NCI-H187 (cell line): Measurements from ENCODE around the gene SUSD1.

Experiments used
- DNase-seq, 2 experiments: peaks; one replicate each; lab custom pipeline; 2025; lab: John Stamatoyannopoulos, UW

The SUSD1 gene

GRCh38 chr9:112065806-112066606 is 109.1 kb downstream of the SUSD1 start:
- no peak for DNase-seq

- no peak for DNase-seq
These were observed 110.2 kb downstream of the SUSD1 start for GRCh38 chr9:112064871-112065270.

GRCh38 chr9:112063586-112063985 is 111.5 kb downstream of the SUSD1 start:
- no peak for DNase-seq

- no peak for DNase-seq
These were observed 111.9 kb downstream of the SUSD1 start for GRCh38 chr9:112063151-112063550.

GRCh38 chr9:112061152-112061740 is 113.9 kb downstream of the SUSD1 start:
- DNase-seq: no peak

GRCh38 chr9:112059966-112060320 is 115.2 kb downstream of the SUSD1 start:
- no peak for DNase-seq

- no peak for DNase-seq
These were observed 115.7 kb downstream of the SUSD1 start for GRCh38 chr9:112059145-112059965.

- no peak for DNase-seq
These were observed 118.1 kb downstream of the SUSD1 start for GRCh38 chr9:112056996-112057395.

- no peak for DNase-seq
These were observed 120.2 kb downstream of the SUSD1 start for GRCh38 chr9:112054916-112055315.

GRCh38 chr9:112051812-112052211 is 123.3 kb downstream of the SUSD1 start:
- no peak for DNase-seq

GRCh38 chr9:112050544-112051475 is 124.3 kb downstream of the SUSD1 start:
- DNase-seq: no peak

- no peak for DNase-seq
These were observed 125.1 kb downstream of the SUSD1 start for GRCh38 chr9:112049811-112050516.

- no peak for DNase-seq
These were observed 126.0 kb downstream of the SUSD1 start for GRCh38 chr9:112048924-112049691.

GRCh38 chr9:112047538-112048066 is 127.5 kb downstream of the SUSD1 start:
- DNase-seq: no peak

- DNase-seq: no peak
These were observed 128.9 kb downstream of the SUSD1 start for GRCh38 chr9:112046181-112046580.

- DNase-seq: no peak
These were observed 130.2 kb downstream of the SUSD1 start for GRCh38 chr9:112044881-112045280.

GRCh38 chr9:112044186-112044585 is 130.9 kb downstream of the SUSD1 start:
- DNase-seq: no peak

- DNase-seq: no peak
These were observed 131.7 kb downstream of the SUSD1 start for GRCh38 chr9:112043423-112043822.

- DNase-seq: no peak
These were observed 132.3 kb downstream of the SUSD1 start for GRCh38 chr9:112042769-112043168.

GRCh38 chr9:112042244-112042638 is 132.9 kb downstream of the SUSD1 start:
- no peak for DNase-seq
